SU-DHL-6 (cell line): ENCODE data around the gene SGIP1.

Experiments
- H2AFZ ChIP-seq: fragments of 200-600 bp; sonication (generic); 2 replicates; pipeline ENCODE4 v1.6.1; 2014; ENCODE audit warnings: low read depth, mild to moderate bottlenecking, moderate library complexity, mixed read lengths, antibody characterized with exemption, low read length; ENCODE audit not compliant: severe bottlenecking
- H3F3A ChIP-seq: fragments of 200-600 bp; shearing (Covaris generic); 2 replicates; pipeline ENCODE4 v1.6.0; 2016; ENCODE audit warnings: antibody characterized with exemption, mild to moderate bottlenecking; ENCODE audit not compliant: insufficient read depth
- H3K27ac ChIP-seq: fragments of 200-600 bp; sonication (generic); 2 replicates; pipeline ENCODE4 v1.5.1; 2016; ENCODE audit warnings: low read depth, mild to moderate bottlenecking, low read length, moderate library complexity, mixed read lengths
- H3K27me3 ChIP-seq: fragments of 200-600 bp; sonication (generic), shearing (Covaris generic); 2 replicates; pipeline ENCODE4 v1.6.0; 2014; ENCODE audit warnings: mild to moderate bottlenecking, low read length
- H3K36me3 ChIP-seq: fragments of 200-600 bp; sonication (generic); 2 replicates; pipeline ENCODE4 v1.6.1; 2014; ENCODE audit warnings: mild to moderate bottlenecking, low read length, mixed read lengths
- H3K4me2 ChIP-seq: fragments of 300-600, 200-600 bp; shearing (Covaris generic), sonication (generic); 2 replicates; pipeline ENCODE4 v1.6.0; 2014; ENCODE audit warnings: low read length, low read depth, mild to moderate bottlenecking; ENCODE audit not compliant: poor library complexity, severe bottlenecking
- H3K4me3 ChIP-seq: fragments of 200-600 bp; sonication (generic); 2 replicates; pipeline ENCODE4 v1.5.1; 2014; ENCODE audit warnings: antibody characterized with exemption, low read length, mild to moderate bottlenecking, mixed read lengths; ENCODE audit not compliant: insufficient read depth, poor library complexity, severe bottlenecking
- H3K79me2 ChIP-seq: fragments of 200-600 bp; sonication (generic); 2 replicates; pipeline ENCODE4 v1.6.1; 2014; ENCODE audit warnings: mild to moderate bottlenecking, low read length, moderate library complexity; ENCODE audit not compliant: insufficient read depth
- H3K9ac ChIP-seq: fragments of 200-600 bp; sonication (generic); 2 replicates; pipeline ENCODE4 v1.7.0; 2014; ENCODE audit warnings: mild to moderate bottlenecking, low read length
- H3K9me2 ChIP-seq: fragments of 200-600 bp; sonication (generic); replicated peaks from 2 replicates; pipeline ENCODE4 v1.6.1; 2014; ENCODE audit warnings: low read length; ENCODE audit not compliant: insufficient read depth
- H3K9me3 ChIP-seq: fragments of 200-600 bp; sonication (generic); 2 replicates; pipeline ENCODE4 v1.6.1; 2014; ENCODE audit warnings: low read length, mixed read lengths; ENCODE audit not compliant: insufficient read depth
- H4K20me1 ChIP-seq: fragments of 200-600 bp; sonication (generic); 2 replicates; pipeline ENCODE4 v1.6.1; 2014; ENCODE audit warnings: low read depth, mild to moderate bottlenecking, antibody characterized with exemption, low read length, moderate library complexity, mixed read lengths
- EZH2phosphoT487 ChIP-seq: fragments of 200-600 bp; sonication (generic), shearing (Covaris generic); conservative IDR thresholded peaks from 2 replicates; pipeline ENCODE4 v1.6.1; 2018; ENCODE audit warnings: mild to moderate bottlenecking, antibody characterized with exemption, low read length, moderate library complexity, mixed read lengths
- TF ChIP-seq, protein P1 (sequence below): fragments of 200-600 bp; sonication (generic); IDR thresholded peaks from one replicate; pipeline ENCODE4 v1.5.1; 2017; ENCODE audit warnings: antibody characterized with exemption, mild to moderate bottlenecking, low read length, moderate library complexity; ENCODE audit not compliant: insufficient read depth, poor library complexity, severe bottlenecking

Gene SGIP1

GRCh38 chr1:66729523-66729922, 195.6 kb downstream of the SGIP1 start:
- H3K36me3 ChIP-seq = no peaks in the 10 kb centered on the region
- no peak overlapping the region for H3K9ac ChIP-seq
- no peak for TF ChIP-seq EZH2phosphoT487
- TF ChIP-seq, protein P1, sequence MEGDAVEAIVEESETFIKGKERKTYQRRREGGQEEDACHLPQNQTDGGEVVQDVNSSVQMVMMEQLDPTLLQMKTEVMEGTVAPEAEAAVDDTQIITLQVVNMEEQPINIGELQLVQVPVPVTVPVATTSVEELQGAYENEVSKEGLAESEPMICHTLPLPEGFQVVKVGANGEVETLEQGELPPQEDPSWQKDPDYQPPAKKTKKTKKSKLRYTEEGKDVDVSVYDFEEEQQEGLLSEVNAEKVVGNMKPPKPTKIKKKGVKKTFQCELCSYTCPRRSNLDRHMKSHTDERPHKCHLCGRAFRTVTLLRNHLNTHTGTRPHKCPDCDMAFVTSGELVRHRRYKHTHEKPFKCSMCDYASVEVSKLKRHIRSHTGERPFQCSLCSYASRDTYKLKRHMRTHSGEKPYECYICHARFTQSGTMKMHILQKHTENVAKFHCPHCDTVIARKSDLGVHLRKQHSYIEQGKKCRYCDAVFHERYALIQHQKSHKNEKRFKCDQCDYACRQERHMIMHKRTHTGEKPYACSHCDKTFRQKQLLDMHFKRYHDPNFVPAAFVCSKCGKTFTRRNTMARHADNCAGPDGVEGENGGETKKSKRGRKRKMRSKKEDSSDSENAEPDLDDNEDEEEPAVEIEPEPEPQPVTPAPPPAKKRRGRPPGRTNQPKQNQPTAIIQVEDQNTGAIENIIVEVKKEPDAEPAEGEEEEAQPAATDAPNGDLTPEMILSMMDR = no peak
- no peaks in the 10 kb centered on the region for H3K79me2 ChIP-seq
- H3K4me2 ChIP-seq = no peak overlapping the region
- no peaks in the 10 kb centered on the region for H3K9me2 ChIP-seq
- no peaks in the 10 kb centered on the region for H3F3A ChIP-seq
- H3K9me3 ChIP-seq = no peaks in the 10 kb centered on the region
- H3K4me3 ChIP-seq = no peak overlapping the region
- H2AFZ ChIP-seq = no peak overlapping the region
- no peak overlapping the region for H3K27ac ChIP-seq
- no peaks in the 10 kb centered on the region for H3K27me3 ChIP-seq
- H4K20me1 ChIP-seq = no peaks in the 10 kb centered on the region

DNA sequence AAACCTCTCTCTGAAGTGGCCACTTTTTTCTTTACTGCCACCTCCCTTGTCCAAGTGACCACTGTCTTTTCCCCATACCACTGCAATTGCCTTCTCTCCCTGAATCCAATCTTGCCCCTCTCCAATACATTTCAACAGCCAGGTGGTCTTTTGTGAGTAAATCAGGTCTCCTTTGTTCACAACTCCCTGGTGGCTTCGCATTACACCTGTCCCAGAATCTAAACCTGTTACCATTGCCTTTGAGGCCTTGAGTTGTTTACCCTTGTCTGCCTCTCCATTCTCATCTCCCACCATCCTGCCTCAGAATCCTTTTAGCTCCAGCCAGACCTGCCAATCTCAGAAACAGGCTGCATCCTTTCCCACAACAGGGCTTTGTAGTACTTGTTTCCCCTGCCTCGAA, 196.5 kb downstream of the SGIP1 start:
- no peak overlapping the region for H2AFZ ChIP-seq
- H3K36me3 ChIP-seq = no peaks in the 10 kb centered on the region
- TF ChIP-seq EZH2phosphoT487 = no peak
- TF ChIP-seq, protein P1 = no peak
- no peak overlapping the region for H3K27ac ChIP-seq
- H3F3A ChIP-seq = no peaks in the 10 kb centered on the region
- no peaks in the 10 kb centered on the region for H3K79me2 ChIP-seq
- no peak overlapping the region for H3K9ac ChIP-seq
- no peaks in the 10 kb centered on the region for H4K20me1 ChIP-seq
- H3K27me3 ChIP-seq = no peaks in the 10 kb centered on the region
- no peak overlapping the region for H3K4me3 ChIP-seq
- H3K9me2 ChIP-seq = no peaks in the 10 kb centered on the region
- H3K4me2 ChIP-seq = no peak overlapping the region
- H3K9me3 ChIP-seq = no peaks in the 10 kb centered on the region

- H3K27me3 ChIP-seq = no peaks in the 10 kb centered on the region
- TF ChIP-seq EZH2phosphoT487 = no peak
- TF ChIP-seq, protein P1 = no peak
- H3K9me3 ChIP-seq = no peaks in the 10 kb centered on the region
- H3K4me2 ChIP-seq = no peak overlapping the region
- no peaks in the 10 kb centered on the region for H3K9me2 ChIP-seq
- H4K20me1 ChIP-seq = no peaks in the 10 kb centered on the region
- H2AFZ ChIP-seq = no peak overlapping the region
- H3K4me3 ChIP-seq = no peak overlapping the region
- no peaks in the 10 kb centered on the region for H3F3A ChIP-seq
- no peaks in the 10 kb centered on the region for H3K36me3 ChIP-seq
- no peak overlapping the region for H3K9ac ChIP-seq
- H3K79me2 ChIP-seq = no peaks in the 10 kb centered on the region
- H3K27ac ChIP-seq = no peak overlapping the region
Measured at GRCh38 chr1:66731170-66731865, 197.4 kb downstream of the SGIP1 start.
